ENCODE measurements around the gene SPSB3. TPM values are rescaled to one million over a fixed set of nuclear protein-coding genes. Genes with fewer than 3 reads are reported as not detected.

Gene SPSB3
- total RNA-seq, 4 donors from 2014 or later = 14.7 to 102 (median 64.5) TPM

- TF ChIP-seq, protein P1, sequence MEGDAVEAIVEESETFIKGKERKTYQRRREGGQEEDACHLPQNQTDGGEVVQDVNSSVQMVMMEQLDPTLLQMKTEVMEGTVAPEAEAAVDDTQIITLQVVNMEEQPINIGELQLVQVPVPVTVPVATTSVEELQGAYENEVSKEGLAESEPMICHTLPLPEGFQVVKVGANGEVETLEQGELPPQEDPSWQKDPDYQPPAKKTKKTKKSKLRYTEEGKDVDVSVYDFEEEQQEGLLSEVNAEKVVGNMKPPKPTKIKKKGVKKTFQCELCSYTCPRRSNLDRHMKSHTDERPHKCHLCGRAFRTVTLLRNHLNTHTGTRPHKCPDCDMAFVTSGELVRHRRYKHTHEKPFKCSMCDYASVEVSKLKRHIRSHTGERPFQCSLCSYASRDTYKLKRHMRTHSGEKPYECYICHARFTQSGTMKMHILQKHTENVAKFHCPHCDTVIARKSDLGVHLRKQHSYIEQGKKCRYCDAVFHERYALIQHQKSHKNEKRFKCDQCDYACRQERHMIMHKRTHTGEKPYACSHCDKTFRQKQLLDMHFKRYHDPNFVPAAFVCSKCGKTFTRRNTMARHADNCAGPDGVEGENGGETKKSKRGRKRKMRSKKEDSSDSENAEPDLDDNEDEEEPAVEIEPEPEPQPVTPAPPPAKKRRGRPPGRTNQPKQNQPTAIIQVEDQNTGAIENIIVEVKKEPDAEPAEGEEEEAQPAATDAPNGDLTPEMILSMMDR (IDR thresholded peaks at IDR 0.05; ENCODE audit: low read depth) = no peak
These were observed 9.8 kb upstream of the SPSB3 start for GRCh38 chr16:1791943-1792812.

DNA sequence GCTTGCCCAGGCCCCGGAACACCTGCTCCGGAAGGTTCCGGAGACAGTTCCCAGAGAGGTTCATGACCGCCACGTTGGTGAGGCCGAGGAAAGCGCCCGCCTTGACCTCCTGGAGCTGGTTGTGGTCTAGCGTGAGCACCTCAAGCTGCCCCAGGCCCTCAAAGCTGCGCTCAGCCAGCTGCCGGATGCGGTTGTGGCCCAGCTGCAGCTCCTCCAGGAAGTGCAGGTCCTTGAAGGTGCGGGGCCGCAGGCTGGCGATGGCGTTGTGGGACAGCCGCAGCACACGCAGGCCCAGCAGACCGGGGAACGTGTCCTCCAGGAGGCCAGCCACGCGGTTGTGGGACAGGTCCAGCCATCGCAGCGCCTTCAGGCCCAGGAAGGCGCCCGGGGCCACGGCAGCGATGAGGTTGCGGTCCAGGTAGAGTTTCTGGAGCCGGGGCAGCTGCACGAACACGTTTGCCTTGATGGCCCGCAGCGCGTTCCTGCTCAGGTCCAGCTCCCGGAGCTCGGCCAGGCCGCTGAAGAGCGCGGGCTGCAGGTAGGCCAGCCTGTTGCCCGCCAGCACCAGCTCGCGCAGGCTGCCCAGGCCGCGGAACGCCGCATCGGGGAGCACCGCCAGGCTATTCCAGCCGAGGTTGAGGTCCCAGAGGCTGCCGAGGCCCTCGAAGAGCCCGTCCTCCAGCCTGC, 9.0 kb upstream of the SPSB3 start:
- TF ChIP-seq, protein P1 (IDR thresholded peaks at IDR 0.05; ENCODE audit: low read depth) = no peak

- TF ChIP-seq, protein P1 (IDR thresholded peaks at IDR 0.05; ENCODE audit: low read depth) = no peak
These were observed 8.4 kb upstream of the SPSB3 start for GRCh38 chr16:1790611-1791255.

DNA sequence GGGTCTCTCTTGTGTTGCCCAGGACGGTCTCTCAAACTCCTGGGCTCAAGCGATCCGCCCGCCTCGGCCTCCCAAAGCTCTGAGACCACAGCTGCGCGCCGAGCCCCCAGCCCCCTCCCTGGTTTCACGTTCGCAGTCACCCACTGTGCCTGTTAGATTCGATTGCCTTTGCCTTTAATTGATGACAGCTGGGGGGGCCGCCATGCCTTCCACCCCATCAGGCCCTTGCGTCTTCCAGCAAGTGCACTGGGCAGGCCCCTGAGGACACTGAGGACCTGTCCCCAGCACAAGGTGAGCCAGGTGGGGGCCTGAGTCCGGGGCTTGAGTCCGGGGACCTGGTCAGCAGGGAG, 7.9 kb upstream of the SPSB3 start:
- TF ChIP-seq, protein P1 (IDR thresholded peaks at IDR 0.05; ENCODE audit: low read depth) = no peak

GRCh38 chr16:1789643-1790045, 7.3 kb upstream of the SPSB3 start:
- TF ChIP-seq, protein P1 (IDR thresholded peaks at IDR 0.05; ENCODE audit: low read depth) = no peak

- TF ChIP-seq, protein P1 (IDR thresholded peaks at IDR 0.05; ENCODE audit: low read depth) = no peak
These were observed 6.3 kb upstream of the SPSB3 start for GRCh38 chr16:1788708-1789100.
